Kidney (tissue), 14 donors: Measurements from ENCODE around the gene MDFI. TPM values are rescaled to one million over a fixed set of nuclear protein-coding genes. Genes with fewer than 3 reads are reported as not detected.

ENCODE experiments used
- DNase-seq, 5 donors: peaks; one replicate each; pipeline ENCODE4 v3.0.0-alpha.2; 2013 to 2020
- FAIRE-seq: peaks from 2 replicates; lab custom pipeline; 2012; peaks lifted over from hg19 to GRCh38; lab: Jason Lieb, UNC
- H3K27ac ChIP-seq, 2 donors: one replicate each; pipeline ENCODE4 v1.7.0; 2013; ENCODE audit warnings: low read depth in 2 of 2, low read length in 2 of 2, inconsistent platforms in 1 of 2
- H3K27me3 ChIP-seq: one replicate; pipeline ENCODE4 v1.7.1; 2013; ENCODE audit warnings: low read length, inconsistent platforms; ENCODE audit not compliant: control insufficient read depth, insufficient read depth
- H3K36me3 ChIP-seq, 3 donors: one replicate each; pipeline versions ENCODE4 v1.7.0 to v1.7.1; 2013; ENCODE audit warnings: low read length in 3 of 3, control low read depth in 1 of 3, inconsistent platforms in 1 of 3; ENCODE audit not compliant: insufficient read depth in 3 of 3, control insufficient read depth in 2 of 3
- H3K4me1 ChIP-seq, 3 donors: one replicate each; pipeline versions ENCODE4 v1.7.0 to v1.7.1; 2013; ENCODE audit warnings: low read length in 3 of 3, inconsistent platforms in 1 of 3, low read depth in 1 of 3; ENCODE audit not compliant: control insufficient read depth in 2 of 3, insufficient read depth in 2 of 3
- H3K4me3 ChIP-seq, 3 donors: one replicate each; pipeline versions ENCODE4 v1.7.0 to v1.8.1; 2013; ENCODE audit warnings: low read length in 3 of 3, control low read depth in 1 of 3, inconsistent platforms in 1 of 3
- H3K9ac ChIP-seq, 3 donors: one replicate each; pipeline versions ENCODE4 v1.7.0 to v1.7.1; 2013; ENCODE audit warnings: low read length in 3 of 3, control low read depth in 1 of 3, inconsistent platforms in 1 of 3
- H3K9me3 ChIP-seq, 3 donors: one replicate each; pipeline versions ENCODE4 v1.7.0 to v1.7.1; 2013; ENCODE audit warnings: low read length in 3 of 3, control low read depth in 1 of 3, inconsistent platforms in 1 of 3; ENCODE audit not compliant: control insufficient read depth in 2 of 3, insufficient read depth in 1 of 3
- intact Hi-C: fragments of 100-400 bp; cut with DNase I; formaldehyde crosslinking; loops from one replicate; pipeline ENCODE4 v1.11.1; 2022
- polyA plus RNA-seq: library from polyadenylated mRNA; stranded (reverse); fragments of 350-450 nt; fragmentation: Illumina TruSeq; extraction: RNeasy Lipid Tissue Mini Kit (QIAGEN cat#74804); gene quantifications from one replicate; pipeline ENCODE4 v1.2.3, GENCODE V29; 2014; ENCODE audit warnings: low read depth, low replicate concordance; ENCODE audit not compliant: insufficient read depth
- total RNA-seq: library from RNA; stranded (reverse); fragmentation: NEBNext Ultra II Directional; extraction: Animal tissue kit (Norgen Biotek cat#: 25700); gene quantifications from one replicate; pipeline ENCODE4 v1.2.1, GENCODE V29; 2021
- TF ChIP-seq, protein P1 (sequence below): IDR thresholded peaks from 3 replicates; pipeline ENCODE4 v1.5.1; 2012; ENCODE audit warnings: mild to moderate bottlenecking, moderate library complexity, borderline replicate concordance; ENCODE audit not compliant: insufficient read depth; ENCODE audit errors: extremely low read depth
- donor health status: control.
- donor health status: control.
- donor health status: control.
- donor health status: control.
- donor health status: control.
- donor health status: DM: yes; HTN: yes; CAD: no.
- donor health status: Normal renal cell carcinoma (clear cell type).

The MDFI gene
- total and polyA plus RNA-seq, 2 donors from 2014 or later: 2.3 to 16.9 TPM

- Histone ChIP-seq H3K4me1 (peaks cover 2 to 4% (median 2%) of the 10 kb centered on the region in 3 donors), H3K27ac (no peak overlapping the region), H3K9me3 (no peaks in the 10 kb centered on the region), H3K4me3 (no peak overlapping the region), H3K27me3 (no peaks in the 10 kb centered on the region), H3K9ac (no peak overlapping the region), H3K36me3 (no peaks in the 10 kb centered on the region)
- TF ChIP-seq, protein P1, sequence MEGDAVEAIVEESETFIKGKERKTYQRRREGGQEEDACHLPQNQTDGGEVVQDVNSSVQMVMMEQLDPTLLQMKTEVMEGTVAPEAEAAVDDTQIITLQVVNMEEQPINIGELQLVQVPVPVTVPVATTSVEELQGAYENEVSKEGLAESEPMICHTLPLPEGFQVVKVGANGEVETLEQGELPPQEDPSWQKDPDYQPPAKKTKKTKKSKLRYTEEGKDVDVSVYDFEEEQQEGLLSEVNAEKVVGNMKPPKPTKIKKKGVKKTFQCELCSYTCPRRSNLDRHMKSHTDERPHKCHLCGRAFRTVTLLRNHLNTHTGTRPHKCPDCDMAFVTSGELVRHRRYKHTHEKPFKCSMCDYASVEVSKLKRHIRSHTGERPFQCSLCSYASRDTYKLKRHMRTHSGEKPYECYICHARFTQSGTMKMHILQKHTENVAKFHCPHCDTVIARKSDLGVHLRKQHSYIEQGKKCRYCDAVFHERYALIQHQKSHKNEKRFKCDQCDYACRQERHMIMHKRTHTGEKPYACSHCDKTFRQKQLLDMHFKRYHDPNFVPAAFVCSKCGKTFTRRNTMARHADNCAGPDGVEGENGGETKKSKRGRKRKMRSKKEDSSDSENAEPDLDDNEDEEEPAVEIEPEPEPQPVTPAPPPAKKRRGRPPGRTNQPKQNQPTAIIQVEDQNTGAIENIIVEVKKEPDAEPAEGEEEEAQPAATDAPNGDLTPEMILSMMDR: no peak
- no peak for FAIRE-seq
- DNase-seq: peak in 1 of 5 donors; percentile 36
- intact Hi-C loops: no loop called here
Measured at GRCh38 chr6:41622206-41622988, 15.9 kb upstream of the MDFI start.

DNA sequence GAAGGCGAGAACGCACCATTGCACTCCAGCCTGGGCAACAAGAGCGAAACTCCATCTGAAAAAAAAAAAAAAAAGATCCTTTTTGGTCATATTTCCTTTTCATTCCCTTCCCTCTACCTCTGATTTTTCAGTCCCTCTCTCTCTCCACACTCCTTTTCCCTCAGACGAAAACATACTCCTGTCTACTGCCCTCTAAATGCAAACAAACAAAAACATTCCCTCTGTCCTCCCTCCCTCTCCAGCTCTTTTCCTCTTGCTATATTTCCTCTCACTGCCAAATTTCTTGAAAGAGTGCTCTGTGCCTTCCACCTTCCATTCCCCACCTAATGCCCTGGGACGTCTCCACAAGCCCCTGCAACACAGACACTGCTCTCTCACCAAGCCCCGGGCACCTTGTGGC lies 14.9 kb upstream of the MDFI start:
- no peaks in the 10 kb centered on the region for H3K27me3 ChIP-seq
- no peaks in the 10 kb centered on the region for H3K36me3 ChIP-seq
- no peaks in the 10 kb centered on the region for H3K9me3 ChIP-seq
- FAIRE-seq (no peak), DNase-seq (no peak)
- intact Hi-C loops: no loop called here
- TF ChIP-seq, protein P1: no peak
- no peak overlapping the region for H3K27ac ChIP-seq
- H3K9ac ChIP-seq: no peak overlapping the region
- H3K4me1 ChIP-seq: peaks cover 2 to 4% (median 2%) of the 10 kb centered on the region in 3 donors
- H3K4me3 ChIP-seq: no peak overlapping the region

- TF ChIP-seq, protein P1: no peak
- Histone ChIP-seq H3K9ac (no peak overlapping the region), H3K9me3 (no peaks in the 10 kb centered on the region), H3K27ac (no peak overlapping the region), H3K4me3 (no peak overlapping the region), H3K27me3 (no peaks in the 10 kb centered on the region), H3K4me1 (peaks cover 2 to 4% (median 2%) of the 10 kb centered on the region in 3 donors), H3K36me3 (no peaks in the 10 kb centered on the region)
- intact Hi-C loops: no loop called here
- FAIRE-seq: no peak
- no peak for DNase-seq
Measured at GRCh38 chr6:41624621-41625380, 13.5 kb upstream of the MDFI start.
